Effector memory CD4-positive, alpha-beta T cell (primary cell): ENCODE measurements around the gene RAB8B.

ENCODE experiments used
- DNase-seq, 3 donors: peaks; one replicate each; pipeline ENCODE4 v3.0.0-alpha.2; 2020
- H3K27ac ChIP-seq: 2 replicates; pipeline ENCODE4 v1.7.0; 2013; ENCODE audit warnings: mild to moderate bottlenecking, low read length, moderate library complexity; ENCODE audit not compliant: insufficient read depth, poor library complexity, severe bottlenecking
- H3K27me3 ChIP-seq: replicated peaks from 2 replicates; pipeline ENCODE4 v1.7.0; 2013; ENCODE audit warnings: mild to moderate bottlenecking, low read length; ENCODE audit not compliant: insufficient read depth, control insufficient read depth, poor library complexity, severe bottlenecking
- H3K36me3 ChIP-seq: 2 replicates; pipeline ENCODE4 v1.7.0; 2013; ENCODE audit warnings: mild to moderate bottlenecking, low read length, moderate library complexity; ENCODE audit not compliant: control insufficient read depth, insufficient read depth
- H3K4me1 ChIP-seq: 2 replicates; pipeline ENCODE4 v1.7.0; 2013; ENCODE audit warnings: low read length, mild to moderate bottlenecking; ENCODE audit not compliant: control insufficient read depth, insufficient read depth, poor library complexity, severe bottlenecking
- H3K4me3 ChIP-seq: 2 replicates; pipeline ENCODE4 v1.7.0; 2013; ENCODE audit warnings: low read length, low read depth, mild to moderate bottlenecking; ENCODE audit not compliant: insufficient read depth, poor library complexity, severe bottlenecking
- H3K9me3 ChIP-seq: 2 replicates; pipeline ENCODE4 v1.7.0; 2013; ENCODE audit warnings: mild to moderate bottlenecking, low read length, moderate library complexity; ENCODE audit not compliant: control insufficient read depth

The RAB8B gene

DNA sequence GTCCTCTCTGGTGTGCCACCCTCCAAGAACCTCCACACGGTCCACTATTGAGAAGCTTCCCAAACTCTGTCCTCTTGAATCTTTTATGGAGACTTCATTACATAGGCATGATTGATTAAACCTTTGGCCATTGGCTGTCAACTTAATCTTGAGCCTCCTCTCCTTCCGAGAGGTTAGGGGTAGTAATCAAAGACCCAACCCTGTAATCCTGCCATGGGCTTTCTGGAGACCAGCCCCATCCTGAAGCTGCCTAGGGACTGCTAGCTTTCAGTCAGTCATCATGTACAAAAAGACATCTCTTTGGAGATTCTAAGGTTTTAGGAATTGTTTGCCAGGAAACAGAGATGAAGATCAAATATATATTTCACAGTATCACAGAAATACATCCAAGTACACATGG, 125.0 kb downstream of the RAB8B start:
- Histone ChIP-seq H3K36me3 (no peaks in the 10 kb centered on the region), H3K9me3 (no peaks in the 10 kb centered on the region), H3K27ac (no peak overlapping the region), H3K4me1 (no peaks in the 10 kb centered on the region), H3K27me3 (no peaks in the 10 kb centered on the region), H3K4me3 (no peak overlapping the region)
- no peak for DNase-seq
